Loucy (cell line): Measurements from ENCODE around the gene ZNF792.
A peak's percentile ranks its signal among the peaks of the same experiment; 100 is the strongest.

Source experiments
- H2AFZ ChIP-seq: fragments of 200-600 bp; sonication (generic); 2 replicates; pipeline ENCODE4 v1.6.0; 2016; ENCODE audit warnings: antibody characterized with exemption, mild to moderate bottlenecking, low read length, moderate library complexity
- H3F3A ChIP-seq: fragments of 200-600 bp; 2 replicates; pipeline ENCODE4 v1.6.0; 2016; ENCODE audit warnings: antibody characterized with exemption, low read depth, mild to moderate bottlenecking
- H3K27me3 ChIP-seq: fragments of 200-600 bp; sonication (generic); 2 replicates; pipeline ENCODE4 v1.6.1; 2014; ENCODE audit warnings: low read length, mild to moderate bottlenecking; ENCODE audit not compliant: insufficient read depth, poor library complexity, severe bottlenecking
- H3K36me3 ChIP-seq: fragments of 200-600 bp; sonication (generic); 2 replicates; pipeline ENCODE4 v1.6.1; 2016; ENCODE audit warnings: low read length; ENCODE audit not compliant: insufficient read depth
- H3K4me1 ChIP-seq: fragments of 200-600 bp; sonication (generic); 2 replicates; pipeline ENCODE4 v1.5.1; 2014; ENCODE audit warnings: low read length, mild to moderate bottlenecking; ENCODE audit not compliant: insufficient read depth, poor library complexity, severe bottlenecking
- H3K4me2 ChIP-seq: fragments of 200-600 bp; sonication (generic); 2 replicates; pipeline ENCODE4 v1.6.0; 2014; ENCODE audit warnings: antibody characterized with exemption, low read length, low read depth, mild to moderate bottlenecking; ENCODE audit not compliant: poor library complexity, severe bottlenecking
- H3K4me3 ChIP-seq: fragments of 200-600 bp; sonication (generic); 2 replicates; pipeline ENCODE4 v1.5.1; 2014; ENCODE audit warnings: low read length, mild to moderate bottlenecking, mixed read lengths; ENCODE audit not compliant: poor library complexity, severe bottlenecking
- H3K79me2 ChIP-seq: fragments of 200-600 bp; sonication (generic); 2 replicates; pipeline ENCODE4 v1.6.1; 2014; ENCODE audit warnings: low read length; ENCODE audit not compliant: insufficient read depth
- H3K9ac ChIP-seq: fragments of 200-600 bp; sonication (generic); 2 replicates; pipeline ENCODE4 v1.6.0; 2014; ENCODE audit warnings: mild to moderate bottlenecking, low read depth, low read length, moderate library complexity; ENCODE audit not compliant: poor library complexity, severe bottlenecking
- H3K9me2 ChIP-seq: fragments of 200-600 bp; sonication (generic); replicated peaks from 2 replicates; pipeline ENCODE4 v1.6.1; 2016; ENCODE audit warnings: low read depth, low read length, mixed read lengths
- H3K9me3 ChIP-seq: fragments of 200-600 bp; sonication (generic); 2 replicates; pipeline ENCODE4 v1.6.1; 2014; ENCODE audit warnings: mild to moderate bottlenecking, antibody characterized with exemption, low read length, low read depth; ENCODE audit not compliant: insufficient read depth
- H4K20me1 ChIP-seq: fragments of 200-600 bp; sonication (generic); 2 replicates; pipeline ENCODE4 v1.6.0; 2014; ENCODE audit warnings: antibody characterized with exemption, low read length, mild to moderate bottlenecking; ENCODE audit not compliant: insufficient read depth, poor library complexity, severe bottlenecking
- EZH2phosphoT487 ChIP-seq: fragments of 200-600 bp; IDR thresholded peaks from 2 replicates; pipeline ENCODE4 v1.6.1; 2018; ENCODE audit warnings: antibody characterized with exemption, mild to moderate bottlenecking, moderate library complexity, borderline replicate concordance
- TF ChIP-seq, protein P1 (sequence below): fragments of 200-600 bp; sonication (generic); conservative IDR thresholded peaks from 2 replicates; pipeline ENCODE4 v1.5.1; 2014; ENCODE audit warnings: mild to moderate bottlenecking, antibody characterized with exemption, low read length

Gene ZNF792

DNA sequence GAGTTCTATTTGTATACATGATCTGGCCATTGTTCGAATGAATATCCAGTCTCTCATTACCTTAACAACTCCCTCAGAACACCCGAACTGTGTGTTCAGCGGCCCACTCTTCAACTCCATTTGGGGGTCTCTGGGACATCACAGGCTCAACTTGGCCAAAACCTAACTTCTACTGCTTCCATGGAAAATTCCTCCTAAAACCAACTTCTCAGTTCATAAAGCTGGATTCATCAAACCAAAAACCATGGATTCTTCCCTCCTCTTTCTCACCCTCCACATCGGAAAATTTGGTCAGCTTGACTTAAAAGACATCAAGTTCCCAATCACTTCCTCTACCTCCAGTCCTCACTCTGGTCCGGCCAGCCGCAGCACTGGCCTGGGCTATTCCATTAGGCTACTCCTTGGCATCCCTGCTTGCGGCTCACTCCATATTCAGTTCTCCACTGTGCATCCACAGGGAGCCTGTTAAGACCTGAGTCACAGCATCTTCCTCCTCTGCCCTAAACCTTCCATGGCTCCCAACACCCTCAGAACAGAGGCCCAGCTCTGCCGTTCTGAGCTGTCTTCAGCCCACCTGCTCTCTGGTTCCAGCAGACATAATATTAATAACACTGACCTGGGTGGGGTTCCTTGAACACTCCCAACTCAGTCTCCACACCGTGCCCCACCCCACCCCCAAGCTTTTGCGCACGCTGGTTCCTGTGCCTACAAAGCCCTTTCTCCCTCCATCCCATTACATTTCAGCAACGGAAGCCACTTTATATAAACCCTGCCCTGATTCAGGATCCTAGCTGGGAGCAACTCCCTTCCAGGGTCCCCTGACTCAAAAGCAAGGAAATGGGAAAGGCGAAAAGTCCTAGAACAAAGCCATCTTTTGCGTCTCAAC is 1.1 kb downstream of the ZNF792 start:
- Histone ChIP-seq H3F3A (peaks cover 5% of the 10 kb centered on the region; the same call in 1 of the 2 replicates), H3K4me1 (peaks cover 20% of the 10 kb centered on the region), H3K4me3 (peak overlapping the region; percentile 87), H4K20me1 (peaks cover 14% of the 10 kb centered on the region), H3K36me3 (peaks cover 31% of the 10 kb centered on the region), H3K9me2 (no peaks in the 10 kb centered on the region), H3K9ac (peak overlapping the region; percentile 96), H3K27me3 (peaks cover 18% of the 10 kb centered on the region), H2AFZ (peak overlapping the region; percentile 77; the same call in 1 of the 2 replicates), H3K79me2 (peaks cover 51% of the 10 kb centered on the region), H3K9me3 (peaks cover 39% of the 10 kb centered on the region), H3K4me2 (peak overlapping the region; percentile 75)
- TF ChIP-seq EZH2phosphoT487: no peak
- TF ChIP-seq, protein P1, sequence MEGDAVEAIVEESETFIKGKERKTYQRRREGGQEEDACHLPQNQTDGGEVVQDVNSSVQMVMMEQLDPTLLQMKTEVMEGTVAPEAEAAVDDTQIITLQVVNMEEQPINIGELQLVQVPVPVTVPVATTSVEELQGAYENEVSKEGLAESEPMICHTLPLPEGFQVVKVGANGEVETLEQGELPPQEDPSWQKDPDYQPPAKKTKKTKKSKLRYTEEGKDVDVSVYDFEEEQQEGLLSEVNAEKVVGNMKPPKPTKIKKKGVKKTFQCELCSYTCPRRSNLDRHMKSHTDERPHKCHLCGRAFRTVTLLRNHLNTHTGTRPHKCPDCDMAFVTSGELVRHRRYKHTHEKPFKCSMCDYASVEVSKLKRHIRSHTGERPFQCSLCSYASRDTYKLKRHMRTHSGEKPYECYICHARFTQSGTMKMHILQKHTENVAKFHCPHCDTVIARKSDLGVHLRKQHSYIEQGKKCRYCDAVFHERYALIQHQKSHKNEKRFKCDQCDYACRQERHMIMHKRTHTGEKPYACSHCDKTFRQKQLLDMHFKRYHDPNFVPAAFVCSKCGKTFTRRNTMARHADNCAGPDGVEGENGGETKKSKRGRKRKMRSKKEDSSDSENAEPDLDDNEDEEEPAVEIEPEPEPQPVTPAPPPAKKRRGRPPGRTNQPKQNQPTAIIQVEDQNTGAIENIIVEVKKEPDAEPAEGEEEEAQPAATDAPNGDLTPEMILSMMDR: no peak

- peaks cover 60% of the 10 kb centered on the region for H3K79me2 ChIP-seq
- H2AFZ ChIP-seq: no peak overlapping the region
- peaks cover 40% of the 10 kb centered on the region for H3K36me3 ChIP-seq
- H3F3A ChIP-seq: peaks cover 5% of the 10 kb centered on the region; the same call in 1 of the 2 replicates
- H4K20me1 ChIP-seq: peaks cover 14% of the 10 kb centered on the region
- peaks cover 48% of the 10 kb centered on the region for H3K9me3 ChIP-seq
- H3K4me3 ChIP-seq: peak overlapping the region; percentile 87
- peak overlapping the region; percentile 75 for H3K4me2 ChIP-seq
- H3K27me3 ChIP-seq: peaks cover 25% of the 10 kb centered on the region
- peaks cover 20% of the 10 kb centered on the region for H3K4me1 ChIP-seq
- TF ChIP-seq, protein P1: no peak
- TF ChIP-seq EZH2phosphoT487: peak; percentile 89
- no peaks in the 10 kb centered on the region for H3K9me2 ChIP-seq
- peak overlapping the region; percentile 96 for H3K9ac ChIP-seq
Observed at GRCh38 chr19:34961775-34962686, 2.0 kb downstream of the ZNF792 start.

DNA sequence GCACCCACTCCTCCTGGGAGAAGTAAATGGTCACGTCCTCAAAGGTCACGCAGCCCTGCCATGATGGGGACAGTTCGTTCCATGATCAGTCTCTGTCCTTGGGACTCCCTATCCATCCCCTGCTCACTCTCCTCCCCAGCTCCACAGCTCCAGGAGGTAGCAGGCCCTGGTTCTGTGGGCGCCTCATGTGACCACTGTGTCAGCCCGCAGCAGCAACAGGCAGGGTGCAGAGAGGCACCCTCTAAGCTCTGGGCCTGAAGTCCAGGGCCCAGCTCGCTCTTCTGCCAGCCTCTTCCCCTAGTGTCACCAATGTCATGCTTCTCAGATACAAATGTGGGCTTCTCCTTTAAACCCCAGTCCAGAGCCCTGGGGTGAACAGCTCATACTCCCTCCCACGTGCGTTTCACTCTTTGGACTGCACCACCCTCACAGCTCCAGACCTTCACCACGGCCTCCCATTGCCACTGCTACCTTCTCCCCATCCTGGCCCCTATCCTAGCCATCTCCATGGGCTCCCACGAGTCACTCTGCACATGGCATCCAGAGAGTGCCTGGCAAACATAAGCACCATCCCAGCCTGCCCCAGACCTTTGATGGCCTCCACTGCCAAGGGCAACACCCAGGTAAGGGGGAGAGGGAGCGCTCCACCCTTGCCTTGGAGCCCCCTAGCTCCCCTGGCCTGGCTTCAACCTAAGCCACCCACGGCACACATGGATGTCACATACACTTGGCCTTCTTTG is 2.9 kb downstream of the ZNF792 start:
- no peak overlapping the region for H2AFZ ChIP-seq
- peaks cover 20% of the 10 kb centered on the region for H3K4me1 ChIP-seq
- peak overlapping the region; percentile 87 for H3K4me3 ChIP-seq
- no peaks in the 10 kb centered on the region for H3K9me2 ChIP-seq
- H3K36me3 ChIP-seq: peaks cover 49% of the 10 kb centered on the region
- peaks cover 25% of the 10 kb centered on the region for H3K27me3 ChIP-seq
- H4K20me1 ChIP-seq: peaks cover 14% of the 10 kb centered on the region
- peaks cover 54% of the 10 kb centered on the region for H3K9me3 ChIP-seq
- peak overlapping the region; percentile 53 for H3K9ac ChIP-seq
- peaks cover 5% of the 10 kb centered on the region; the same call in 1 of the 2 replicates for H3F3A ChIP-seq
- peaks cover 63% of the 10 kb centered on the region for H3K79me2 ChIP-seq
- TF ChIP-seq, protein P1: no peak
- TF ChIP-seq EZH2phosphoT487: no peak
- peak overlapping the region; percentile 75 for H3K4me2 ChIP-seq
